K562 (cell line): ENCODE measurements around the gene MESP1. TPM values are rescaled to one million over a fixed set of nuclear protein-coding genes. Genes with fewer than 3 reads are reported as not detected.

Experiments used
- BHLHE40 ChIP-seq: IDR thresholded peaks from 2 replicates; pipeline ENCODE4 v1.6.1; 2011; ENCODE audit warnings: low read length, improper control_type of control experiment
- ELF2 ChIP-seq: fragments of 250-450 bp; sonication (Bioruptor Pico); IDR thresholded peaks from 2 replicates; pipeline ENCODE4 v1.5.0; 2021; ENCODE audit warnings: mild to moderate bottlenecking
- IRF2 ChIP-seq: sonication (generic); formaldehyde crosslinking; IDR thresholded peaks from 2 replicates; pipeline ENCODE4 v1.8.1; 2022; ENCODE audit warnings: mild to moderate bottlenecking, missing genetic modification reagents
- KDM2B ChIP-seq: fragments of 250-450 bp; sonication (Bioruptor Pico); IDR thresholded peaks from 2 replicates; pipeline ENCODE4 v1.8.0; 2021; ENCODE audit warnings: mild to moderate bottlenecking, moderate library complexity
- KLF10 ChIP-seq: fragments of 250-450 bp; sonication (Bioruptor Pico); IDR thresholded peaks from 2 replicates; pipeline ENCODE4 v1.6.1; 2021; ENCODE audit warnings: matching md5 sums
- NR3C1 ChIP-seq: sonication (generic); formaldehyde crosslinking; IDR thresholded peaks from 2 replicates; pipeline ENCODE4 v1.8.1; 2022; ENCODE audit warnings: missing genetic modification reagents
- PHF8 ChIP-seq: fragments of 200-600 bp; sonication (generic); IDR thresholded peaks from 2 replicates; pipeline ENCODE4 v1.6.1; 2012; ENCODE audit warnings: mixed run types, mild to moderate bottlenecking, inconsistent platforms, low read length, moderate library complexity, borderline replicate concordance
- RBM14 ChIP-seq: fragments of 200-400 bp; formaldehyde crosslinking; IDR thresholded peaks from 2 replicates; pipeline ENCODE4 v1.6.1; 2018; ENCODE audit warnings: low read depth, mild to moderate bottlenecking, low read length, moderate library complexity, borderline replicate concordance; ENCODE audit not compliant: insufficient read depth
- ZNF384 ChIP-seq: IDR thresholded peaks from 2 replicates; pipeline ENCODE4 v1.6.1; 2012; ENCODE audit warnings: low read depth, low read length, improper control_type of control experiment
- ZNF592 ChIP-seq: fragments of 450-650 bp; IDR thresholded peaks from 2 replicates; pipeline ENCODE4 v1.6.1; 2017; ENCODE audit warnings: antibody characterized with exemption, mild to moderate bottlenecking
- polyA plus RNA-seq, 8 experiments: library from polyadenylated mRNA; depleted of rRNA in 4 of 8; stranded (reverse) in 5 of 8; unstranded in 3 of 8; fragments of >200 nt; fragmentation: Nextera tagmentation in 2 of 8; fragmentation: Illumina TruSeq in 1 of 8; extraction: Ambion mirVana in 2 of 8; extraction: Trizol in 1 of 8; gene quantifications; 2 replicates each; pipeline versions ENCODE4 v1.2.1 to v1.2.3, GENCODE V29; 2011 to 2014; ENCODE audit warnings: inconsistent platforms in 1 of 8, missing spikeins in 1 of 8
- total RNA-seq, 7 experiments: library from RNA; depleted of rRNA in 6 of 7; stranded (reverse); fragments of >200 nt in 6 of 7; fragmentation: Illumina TruSeq in 2 of 7; extraction: Trizol in 2 of 7; gene quantifications; 2 replicates each; pipeline versions ENCODE4 v1.2.1 to v1.2.3, GENCODE V29; 2011 to 2021; ENCODE audit warnings: low replicate concordance in 1 of 7

The MESP1 gene
- total and polyA plus RNA-seq, 9 of the 15 experiments (the other 6 are each of a cell fraction or from before 2014, with no cell fraction given), result 0.14 to 1.1 (median 0.36) TPM; not detected in 4

- TF ChIP-seq RBM14 (no peak), ELF2 (no peak), NR3C1 (CRISPR knock-in tag) (peak; percentile 91), IRF2 (CRISPR knock-in tag) (no peak), ZNF592 (peak; percentile 82), PHF8 (peak; percentile 58; the same call in 1 of the 2 replicates), ZNF384 (no peak), BHLHE40 (peak; percentile 80), KLF10 (0 out of 2 replicates have a peak, but pooled peaks have one; percentile 27), KDM2B (CRISPR knock-in tag) (no peak)
Measured at GRCh38 chr15:89776274-89777072, 25.4 kb upstream of the MESP1 start, which contains the start of gene MESP2 (continued).
